HTR-8/SVneo (cell line): ENCODE data around the gene MN1.

Source experiments
- DNase-seq: peaks from one replicate; pipeline ENCODE4 v3.0.0; 2011; ENCODE audit warnings: low spot score, mixed read lengths; ENCODE audit not compliant: insufficient read length
- FAIRE-seq: peaks from 2 replicates; lab custom pipeline; 2011; peaks lifted over from hg19 to GRCh38; lab: Jason Lieb, UNC

MN1 gene

GRCh38 chr22:27786965-27787364 lies 14.6 kb downstream of the MN1 start:
- DNase-seq (no peak), FAIRE-seq (no peak)

DNA sequence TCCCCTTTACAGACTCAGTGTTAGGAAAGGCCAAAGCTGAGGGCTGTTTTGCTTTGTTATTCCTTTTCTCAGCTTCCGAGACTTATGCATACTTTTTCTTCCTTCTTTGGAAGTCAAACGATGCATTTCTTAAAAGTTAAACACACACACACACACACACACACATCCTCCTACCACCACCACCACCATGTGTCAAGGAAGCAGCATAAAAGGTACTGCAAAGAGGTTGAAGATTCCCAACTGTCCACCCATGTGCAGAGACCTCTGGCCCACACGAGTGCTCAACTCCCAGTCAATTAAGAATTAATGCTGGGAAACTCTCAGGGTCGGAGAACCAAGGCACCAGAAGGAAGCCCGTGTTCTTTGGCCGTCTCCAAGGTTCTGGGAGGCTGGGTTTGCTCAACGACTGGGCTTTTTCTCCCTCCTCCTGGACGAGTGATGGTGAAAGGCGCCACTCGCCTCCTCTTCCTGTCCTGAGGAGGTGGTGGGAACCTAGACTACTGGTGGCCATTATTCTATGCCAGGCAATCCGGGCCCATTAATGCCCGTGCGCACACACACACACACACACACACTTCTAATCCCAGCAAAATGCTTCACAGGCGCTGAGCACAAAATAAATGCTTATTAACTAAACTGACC lies 15.1 kb downstream of the MN1 start:
- no peak for DNase-seq
- FAIRE-seq: no peak

DNA sequence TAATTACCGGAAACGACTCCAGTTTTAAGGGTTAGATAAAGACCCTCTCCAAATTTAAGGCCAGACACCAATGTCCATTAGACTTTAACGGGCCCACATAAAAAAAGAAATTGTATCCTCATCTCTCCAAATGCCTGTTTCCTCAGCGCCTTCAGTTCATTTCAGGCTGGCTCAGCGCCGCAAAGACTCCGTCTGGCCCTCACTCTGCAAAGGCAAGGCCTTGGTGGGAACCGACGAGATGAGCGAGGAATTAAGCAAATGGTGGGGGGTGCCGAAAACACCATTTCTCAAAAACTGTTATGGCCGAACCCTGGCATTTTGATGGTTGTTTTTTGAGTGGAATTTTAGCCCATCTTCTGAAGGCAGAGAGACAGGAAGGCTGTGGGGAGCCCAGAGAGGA lies 15.7 kb downstream of the MN1 start:
- DNase-seq: no peak
- FAIRE-seq: no peak

DNA sequence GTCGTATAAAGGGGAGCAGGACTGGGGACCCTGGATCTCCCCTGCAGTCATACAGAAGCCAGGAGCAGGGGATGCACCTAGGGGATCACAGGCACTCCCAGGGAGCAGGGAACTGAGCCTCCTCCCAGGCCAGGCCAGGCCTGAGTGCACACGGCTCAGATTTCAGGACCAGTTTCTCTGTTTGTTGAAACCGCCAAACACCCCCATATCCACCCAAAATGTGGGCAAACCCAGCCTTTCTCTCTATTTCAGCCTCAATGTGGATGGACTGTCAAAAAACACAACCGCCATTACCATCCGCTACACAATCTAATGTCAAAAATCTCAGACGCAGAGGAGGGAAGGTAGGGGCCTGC lies 17.5 kb downstream of the MN1 start:
- DNase-seq (no peak), FAIRE-seq (no peak)

GRCh38 chr22:27783436-27784119 lies 18.0 kb downstream of the MN1 start:
- no peak for DNase-seq
- FAIRE-seq: no peak

DNA sequence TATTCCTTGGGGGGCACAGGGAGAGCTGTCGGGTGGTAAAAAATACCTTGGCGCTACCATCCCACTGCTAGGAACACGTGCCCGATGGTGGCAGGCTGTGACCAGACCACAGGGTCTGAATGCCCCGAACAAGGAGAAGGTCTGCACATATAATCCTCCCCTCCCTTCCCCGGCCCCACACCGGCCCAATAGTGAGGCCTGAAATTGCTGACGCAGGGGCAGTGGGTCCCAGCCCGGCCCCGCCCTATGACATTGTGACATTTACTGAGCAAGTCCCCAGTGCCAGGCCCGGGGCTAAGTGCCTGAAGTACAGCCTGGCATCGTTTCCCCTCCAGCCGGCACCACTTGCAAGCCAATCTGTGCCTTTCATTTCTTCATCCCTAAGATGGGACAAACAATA lies 19.5 kb downstream of the MN1 start:
- no peak for FAIRE-seq

GRCh38 chr22:27780161-27780575 lies 21.4 kb downstream of the MN1 start:
- no peak for DNase-seq
- no peak for FAIRE-seq

More for the DNA sequence above, 19.5 kb downstream of the MN1 start:
- DNase-seq: no peak

- DNase-seq: no peak
- no peak for FAIRE-seq
Observed at GRCh38 chr22:27779643-27780042, 21.9 kb downstream of the MN1 start.

GRCh38 chr22:27778294-27779090 lies 23.1 kb downstream of the MN1 start:
- FAIRE-seq (no peak), DNase-seq (no peak)

GRCh38 chr22:27777128-27777527 lies 24.4 kb downstream of the MN1 start:
- FAIRE-seq (no peak), DNase-seq (no peak)

GRCh38 chr22:27776650-27776958 lies 25.0 kb downstream of the MN1 start:
- DNase-seq: no peak
- FAIRE-seq: no peak

GRCh38 chr22:27775758-27776649 lies 25.6 kb downstream of the MN1 start:
- no peak for DNase-seq
- no peak for FAIRE-seq

DNA sequence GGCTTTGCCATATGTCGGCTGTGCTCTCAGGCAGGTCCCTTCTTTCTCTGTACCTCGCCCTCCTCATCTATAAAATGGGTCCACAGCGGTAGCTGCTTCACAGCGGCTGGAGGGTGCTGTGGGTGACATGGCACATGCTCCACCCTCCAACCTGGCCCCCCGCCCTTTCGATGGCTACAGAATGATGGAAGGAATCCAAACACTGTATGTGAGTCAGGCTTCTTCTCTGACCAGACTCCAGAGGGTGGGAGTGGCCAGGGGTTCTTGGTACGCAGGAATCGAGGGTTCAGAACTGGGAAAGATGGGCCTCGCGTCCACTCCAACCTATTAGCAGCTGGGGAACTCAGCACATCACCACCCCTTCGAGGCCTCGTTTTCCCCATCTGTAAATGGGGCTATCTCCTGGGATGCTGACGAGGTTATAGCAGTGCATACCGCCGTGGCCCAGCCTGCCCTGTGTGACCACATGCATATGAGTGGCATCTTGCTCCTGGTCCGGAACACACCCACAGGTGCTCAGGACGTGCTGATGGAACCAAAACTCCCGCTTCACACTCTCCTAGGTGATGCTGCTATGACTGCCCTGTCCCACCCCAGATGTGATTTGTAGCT lies 26.4 kb downstream of the MN1 start:
- no peak for FAIRE-seq
- no peak for DNase-seq

DNA sequence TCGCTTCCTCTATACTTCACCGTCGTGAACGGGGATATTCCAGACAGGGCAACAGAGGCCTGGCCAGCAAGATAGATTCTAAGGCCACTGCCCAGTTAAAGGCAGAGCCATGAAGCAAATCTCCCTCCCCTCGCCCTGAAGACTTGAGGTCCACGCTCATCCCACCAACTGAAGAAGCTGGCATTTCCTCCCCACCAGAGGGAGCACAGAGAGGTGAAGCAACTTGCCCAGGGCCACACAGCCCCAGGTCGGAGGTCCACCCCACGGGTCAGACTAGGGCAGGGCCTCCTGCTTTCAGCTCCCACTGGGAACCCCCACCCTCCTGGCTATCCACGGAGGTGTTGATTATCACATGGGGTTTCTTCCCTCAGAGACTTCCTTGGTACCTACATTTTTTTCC lies 27.4 kb downstream of the MN1 start:
- DNase-seq (no peak), FAIRE-seq (no peak)

DNA sequence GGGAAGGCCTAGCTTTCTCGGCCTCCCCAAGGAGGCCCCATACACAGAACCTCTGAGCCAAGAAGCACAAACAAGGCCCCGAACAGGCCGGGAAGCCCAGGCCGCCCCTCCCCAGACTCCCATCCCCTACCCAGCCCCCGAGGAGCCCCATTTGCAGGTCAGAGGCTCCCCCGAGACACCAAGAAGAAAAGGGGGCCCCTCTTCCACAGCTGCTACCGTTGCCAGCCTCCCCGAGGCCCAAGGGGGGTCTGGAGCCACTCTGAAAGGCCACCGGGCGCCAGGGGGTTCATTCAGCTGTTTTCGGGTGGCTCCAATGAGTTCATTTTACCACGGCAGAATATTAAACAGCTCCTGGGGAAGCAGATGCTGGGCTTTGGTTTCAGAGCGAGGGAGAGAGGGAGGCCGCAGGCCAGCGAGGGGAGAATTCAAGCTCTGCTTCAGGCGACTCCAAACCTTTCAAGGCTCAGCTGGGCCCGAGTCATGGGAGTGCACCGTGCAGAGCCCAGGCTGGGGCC lies 28.5 kb downstream of the MN1 start:
- no peak for FAIRE-seq

GRCh38 chr22:27772081-27772983 lies 29.2 kb downstream of the MN1 start:
- FAIRE-seq (no peak), DNase-seq (no peak)

More for the DNA sequence above, 28.5 kb downstream of the MN1 start:
- no peak for DNase-seq

- DNase-seq: no peak
- no peak for FAIRE-seq
Observed at GRCh38 chr22:27771637-27772036, 29.9 kb downstream of the MN1 start.

DNA sequence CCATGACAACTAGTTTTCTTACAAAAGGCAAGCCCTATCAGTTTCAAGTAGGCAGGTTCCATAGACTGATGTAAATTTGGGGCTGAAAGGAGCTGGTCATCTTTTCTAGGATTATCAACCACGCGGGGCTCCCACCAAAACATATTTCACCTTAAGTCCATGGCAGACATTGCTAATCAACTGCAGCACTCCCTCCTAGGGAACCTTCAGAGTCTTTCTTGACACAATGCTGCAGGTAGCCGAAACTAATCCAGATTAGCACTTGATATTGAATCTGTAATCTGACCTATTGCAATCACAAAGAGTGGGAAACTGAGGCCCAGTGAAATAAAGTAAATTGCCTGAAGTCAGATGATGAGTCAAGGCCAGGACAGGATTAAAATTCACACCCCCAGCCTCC lies 32.5 kb downstream of the MN1 start:
- FAIRE-seq: no peak
- no peak for DNase-seq
